Measurements from ENCODE around the gene ARHGAP26. TPM values are rescaled to one million over a fixed set of nuclear protein-coding genes. Genes with fewer than 3 reads are reported as not detected.

ARHGAP26 gene
- total RNA-seq, 4 donors from 2014 or later = 22.3 to 40.7 (median 28.2) TPM

GRCh38 chr5:142784401-142784955 is 14.3 kb downstream of the ARHGAP26 start:
- intact Hi-C loops (cut with DNase I) = no loop called here
- no peaks in the 10 kb centered on the region for H3K27me3 ChIP-seq
- TF ChIP-seq POLR2A (IDR thresholded peaks at IDR 0.05; ENCODE audit: low read depth) = no peak
- 90% methylated on average over 7 of the region's 7 CpGs for WGBS
- peaks cover 51 to 66% (median 57%) of the 10 kb centered on the region in 4 donors for H3K4me1 ChIP-seq
- no peaks in the 10 kb centered on the region for H3K9me3 ChIP-seq
- no peak overlapping the region for H3K4me3 ChIP-seq
- H3K36me3 ChIP-seq = no peaks in the 10 kb centered on the region
- no peak for DNase-seq (ENCODE audit: extremely low spot score)
- H3K27ac ChIP-seq (replicated peaks in 1 of 4) = peak overlapping the region; percentile 29 to 76 (median 42)

- TF ChIP-seq, protein P1, sequence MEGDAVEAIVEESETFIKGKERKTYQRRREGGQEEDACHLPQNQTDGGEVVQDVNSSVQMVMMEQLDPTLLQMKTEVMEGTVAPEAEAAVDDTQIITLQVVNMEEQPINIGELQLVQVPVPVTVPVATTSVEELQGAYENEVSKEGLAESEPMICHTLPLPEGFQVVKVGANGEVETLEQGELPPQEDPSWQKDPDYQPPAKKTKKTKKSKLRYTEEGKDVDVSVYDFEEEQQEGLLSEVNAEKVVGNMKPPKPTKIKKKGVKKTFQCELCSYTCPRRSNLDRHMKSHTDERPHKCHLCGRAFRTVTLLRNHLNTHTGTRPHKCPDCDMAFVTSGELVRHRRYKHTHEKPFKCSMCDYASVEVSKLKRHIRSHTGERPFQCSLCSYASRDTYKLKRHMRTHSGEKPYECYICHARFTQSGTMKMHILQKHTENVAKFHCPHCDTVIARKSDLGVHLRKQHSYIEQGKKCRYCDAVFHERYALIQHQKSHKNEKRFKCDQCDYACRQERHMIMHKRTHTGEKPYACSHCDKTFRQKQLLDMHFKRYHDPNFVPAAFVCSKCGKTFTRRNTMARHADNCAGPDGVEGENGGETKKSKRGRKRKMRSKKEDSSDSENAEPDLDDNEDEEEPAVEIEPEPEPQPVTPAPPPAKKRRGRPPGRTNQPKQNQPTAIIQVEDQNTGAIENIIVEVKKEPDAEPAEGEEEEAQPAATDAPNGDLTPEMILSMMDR (IDR thresholded peaks at IDR 0.05) = no peak
- no peak for TF ChIP-seq EP300 (IDR thresholded peaks at IDR 0.05)
- TF ChIP-seq POLR2AphosphoS5 (IDR thresholded peaks at IDR 0.05) = no peak
- no peak for TF ChIP-seq POLR2A (IDR thresholded peaks at IDR 0.05; ENCODE audit: low read depth)
- intact Hi-C loops (cut with DNase I) = no loop called here
- WGBS = 85% methylated on average over 5 of the region's 5 CpGs
Observed at GRCh38 chr5:142785206-142785605, 15.0 kb downstream of the ARHGAP26 start.

DNA sequence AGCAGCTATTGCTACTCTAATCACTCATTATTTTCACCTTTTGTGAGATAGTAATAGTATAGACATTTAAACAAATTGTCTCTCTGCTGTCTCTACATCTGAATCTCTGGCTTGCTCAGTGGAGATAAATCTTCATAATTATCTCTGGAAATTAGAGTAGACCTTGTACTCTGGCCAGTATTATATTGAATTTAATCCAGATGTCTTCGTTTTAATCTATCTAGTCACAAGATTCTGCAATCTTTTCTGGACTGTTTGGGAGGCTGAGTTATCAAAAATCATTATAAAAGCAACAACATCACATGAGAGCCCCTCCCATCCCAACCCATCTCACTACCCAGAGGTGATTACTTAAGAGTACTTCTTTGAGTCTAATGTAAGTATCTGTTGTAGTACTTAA is 19.0 kb downstream of the ARHGAP26 start:
- Histone ChIP-seq H3K4me3 (no peak overlapping the region), H3K36me3 (peaks cover 0 to 4% (median 0%) of the 10 kb centered on the region in 4 donors), H3K4me1 (peaks cover 9 to 21% (median 20%) of the 10 kb centered on the region in 4 donors), H3K27ac (replicated peaks in 1 of 4) (no peak overlapping the region), H3K27me3 (no peaks in the 10 kb centered on the region), H3K9me3 (no peaks in the 10 kb centered on the region)
- 53% methylated on average over 1 of the region's 1 CpG for WGBS
- TF ChIP-seq EP300 (IDR thresholded peaks at IDR 0.05) (no peak), POLR2AphosphoS5 (IDR thresholded peaks at IDR 0.05) (no peak), POLR2A (IDR thresholded peaks at IDR 0.05; ENCODE audit: low read depth) (no peak)
- TF ChIP-seq, protein P1 (IDR thresholded peaks at IDR 0.05) = no peak
- intact Hi-C loops (cut with DNase I) = no loop called here
- no peak for DNase-seq (ENCODE audit: extremely low spot score)

More at GRCh38 chr5:142785206-142785605, 15.0 kb downstream of the ARHGAP26 start:
- Histone ChIP-seq H3K27ac (replicated peaks in 1 of 4) (no peak overlapping the region), H3K36me3 (peaks cover 0 to under 1% (median 0%) of the 10 kb centered on the region in 4 donors), H3K4me3 (no peak overlapping the region), H3K4me1 (peaks cover 46 to 59% (median 51%) of the 10 kb centered on the region in 4 donors), H3K27me3 (no peaks in the 10 kb centered on the region), H3K9me3 (no peaks in the 10 kb centered on the region)
- no peak for DNase-seq (ENCODE audit: extremely low spot score)

DNA sequence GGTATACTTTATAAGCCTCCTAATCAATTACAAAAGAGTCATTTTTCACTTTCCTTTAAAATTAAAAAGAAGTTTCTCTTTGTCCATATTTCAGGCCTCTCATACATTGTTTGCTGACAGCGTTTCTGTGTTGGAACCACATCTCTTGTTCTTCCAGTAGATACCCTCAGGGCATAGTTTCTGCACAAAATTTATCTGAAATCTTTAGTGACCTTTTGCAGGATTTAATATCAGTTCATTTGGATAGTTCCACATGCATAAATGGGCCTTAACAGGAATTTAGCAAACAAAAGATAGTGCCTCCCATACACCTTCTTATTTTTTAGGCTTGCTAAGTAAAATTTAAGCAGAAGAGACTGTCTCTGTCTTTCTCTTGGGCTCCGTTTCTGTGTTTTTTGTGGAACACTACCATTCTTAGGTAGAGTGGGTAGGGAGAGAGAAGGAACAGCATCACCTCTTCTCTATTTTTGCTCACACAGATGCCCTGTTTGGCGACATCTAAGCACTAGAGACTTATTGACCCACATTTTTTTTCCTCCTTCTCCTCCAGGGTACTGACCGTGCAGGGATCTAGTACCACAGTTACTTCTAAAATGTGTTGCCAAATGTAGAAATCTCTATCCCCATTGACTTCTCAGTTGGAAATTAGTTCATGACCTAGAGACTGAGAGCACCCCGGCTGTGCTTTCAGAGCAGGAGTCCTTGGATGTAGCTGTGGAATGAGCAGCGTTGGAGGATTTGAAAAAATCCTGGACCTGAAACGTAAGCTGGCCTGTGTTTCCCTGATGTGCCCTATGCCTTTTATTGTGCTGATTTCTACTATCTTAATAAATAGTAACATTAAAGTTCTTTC is 22.1 kb downstream of the ARHGAP26 start:
- TF ChIP-seq POLR2A (IDR thresholded peaks at IDR 0.05; ENCODE audit: low read depth) (no peak), POLR2AphosphoS5 (IDR thresholded peaks at IDR 0.05) (no peak), EP300 (IDR thresholded peaks at IDR 0.05) (no peak)
- TF ChIP-seq, protein P1 (IDR thresholded peaks at IDR 0.05) = no peak
- Histone ChIP-seq H3K4me1 (peaks cover 0 to 16% (median 12%) of the 10 kb centered on the region in 4 donors), H3K4me3 (no peak overlapping the region), H3K27me3 (no peaks in the 10 kb centered on the region), H3K9me3 (no peaks in the 10 kb centered on the region), H3K36me3 (peaks cover 0 to 4% (median 0%) of the 10 kb centered on the region in 4 donors), H3K27ac (replicated peaks in 1 of 4) (no peak overlapping the region)
- WGBS = 88% methylated on average over 7 of the region's 7 CpGs
- DNase-seq (ENCODE audit: extremely low spot score) = no peak
- intact Hi-C loops (cut with DNase I) = no loop called here

- intact Hi-C loops (cut with DNase I) = no loop called here
- TF ChIP-seq, protein P1 (IDR thresholded peaks at IDR 0.05) = no peak
- TF ChIP-seq POLR2AphosphoS5 (IDR thresholded peaks at IDR 0.05) (no peak), POLR2A (IDR thresholded peaks at IDR 0.05; ENCODE audit: low read depth) (no peak), EP300 (IDR thresholded peaks at IDR 0.05) (no peak)
- Histone ChIP-seq H3K9me3 (no peaks in the 10 kb centered on the region), H3K27me3 (no peaks in the 10 kb centered on the region), H3K36me3 (peaks cover 0 to 4% (median 0%) of the 10 kb centered on the region in 4 donors), H3K4me1 (peaks cover 2 to 16% (median 11%) of the 10 kb centered on the region in 4 donors), H3K4me3 (no peak overlapping the region), H3K27ac (replicated peaks in 1 of 4) (no peak overlapping the region)
- no peak for DNase-seq (ENCODE audit: extremely low spot score)
- WGBS = 85% methylated on average over 5 of the region's 5 CpGs
Observed at GRCh38 chr5:142792865-142793232, 22.7 kb downstream of the ARHGAP26 start.
